Peyer's patch (tissue), 4 donors: ENCODE data around the gene AHCTF1.

Experiments
- POLR2A ChIP-seq, 2 donors: fragments of 450-650 bp; IDR thresholded peaks; one replicate each; pipeline ENCODE4 v1.5.1; 2017; ENCODE audit warnings: antibody characterized with exemption in 2 of 2, mild to moderate bottlenecking in 2 of 2, moderate library complexity in 2 of 2
- TF ChIP-seq, protein P1 (sequence below), 6 experiments: fragments of 450-650 bp in 4 of 6; fragments of 200-600 bp in 2 of 6; sonication (generic) in 1 of 6; IDR thresholded peaks; one replicate each; pipeline ENCODE4 v1.5.1; 2017 to 2019; ENCODE audit warnings: antibody characterized with exemption in 6 of 6, mild to moderate bottlenecking in 3 of 6, moderate library complexity in 1 of 6

DNA sequence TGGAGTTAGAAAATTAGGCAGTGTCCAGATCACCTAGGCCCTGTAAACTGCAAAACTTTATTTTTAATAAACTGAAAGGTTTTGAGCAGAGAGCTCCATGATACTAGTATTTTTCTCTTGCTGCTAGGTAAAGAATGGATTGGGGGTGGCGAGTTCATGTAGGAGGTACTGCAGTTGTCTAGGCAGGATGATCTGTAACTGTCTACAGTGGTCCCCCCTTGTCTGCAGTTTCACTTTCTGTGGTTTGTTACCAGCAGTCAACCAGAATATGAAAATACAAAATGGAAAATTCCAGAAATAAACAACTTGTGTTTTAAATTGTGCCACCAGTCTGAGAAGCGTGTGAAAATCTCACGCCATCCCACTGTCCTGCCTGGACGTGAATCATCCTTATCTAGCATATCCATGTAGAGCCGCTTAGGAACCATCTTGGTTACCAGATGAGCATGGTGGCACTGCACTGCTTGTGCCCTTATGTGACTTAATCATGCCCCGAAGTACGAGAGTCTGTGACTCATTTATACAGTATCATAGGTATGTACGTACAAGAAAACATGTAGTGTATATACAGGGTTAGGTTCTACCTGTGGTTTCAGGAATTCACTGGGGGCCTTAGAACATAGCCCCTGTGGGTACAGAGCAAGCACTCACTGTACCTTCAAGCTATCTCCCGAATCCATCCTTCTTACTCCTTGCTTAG, 94.2 kb downstream of the AHCTF1 start:
- TF ChIP-seq, protein P1, sequence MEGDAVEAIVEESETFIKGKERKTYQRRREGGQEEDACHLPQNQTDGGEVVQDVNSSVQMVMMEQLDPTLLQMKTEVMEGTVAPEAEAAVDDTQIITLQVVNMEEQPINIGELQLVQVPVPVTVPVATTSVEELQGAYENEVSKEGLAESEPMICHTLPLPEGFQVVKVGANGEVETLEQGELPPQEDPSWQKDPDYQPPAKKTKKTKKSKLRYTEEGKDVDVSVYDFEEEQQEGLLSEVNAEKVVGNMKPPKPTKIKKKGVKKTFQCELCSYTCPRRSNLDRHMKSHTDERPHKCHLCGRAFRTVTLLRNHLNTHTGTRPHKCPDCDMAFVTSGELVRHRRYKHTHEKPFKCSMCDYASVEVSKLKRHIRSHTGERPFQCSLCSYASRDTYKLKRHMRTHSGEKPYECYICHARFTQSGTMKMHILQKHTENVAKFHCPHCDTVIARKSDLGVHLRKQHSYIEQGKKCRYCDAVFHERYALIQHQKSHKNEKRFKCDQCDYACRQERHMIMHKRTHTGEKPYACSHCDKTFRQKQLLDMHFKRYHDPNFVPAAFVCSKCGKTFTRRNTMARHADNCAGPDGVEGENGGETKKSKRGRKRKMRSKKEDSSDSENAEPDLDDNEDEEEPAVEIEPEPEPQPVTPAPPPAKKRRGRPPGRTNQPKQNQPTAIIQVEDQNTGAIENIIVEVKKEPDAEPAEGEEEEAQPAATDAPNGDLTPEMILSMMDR (IDR thresholded peaks at IDR 0.05), result no peak
- no peak for TF ChIP-seq POLR2A (IDR thresholded peaks at IDR 0.05)
